Stimulated activated CD8-positive, alpha-beta memory T cell treated with anti-CD3 and anti-CD28 coated beads, Interleukin-15, amount 100 ng/mL, for 48 hours (primary cell): ENCODE measurements around the gene COL23A1.
A peak's percentile ranks its signal among the peaks of the same experiment; 100 is the strongest.

ENCODE experiments used
- DNase-seq, 2 donors: peaks; one replicate each; pipeline ENCODE4 v3.0.0-alpha.2; 2020; ENCODE audit warnings: low read depth in 2 of 2

Gene COL23A1

DNA sequence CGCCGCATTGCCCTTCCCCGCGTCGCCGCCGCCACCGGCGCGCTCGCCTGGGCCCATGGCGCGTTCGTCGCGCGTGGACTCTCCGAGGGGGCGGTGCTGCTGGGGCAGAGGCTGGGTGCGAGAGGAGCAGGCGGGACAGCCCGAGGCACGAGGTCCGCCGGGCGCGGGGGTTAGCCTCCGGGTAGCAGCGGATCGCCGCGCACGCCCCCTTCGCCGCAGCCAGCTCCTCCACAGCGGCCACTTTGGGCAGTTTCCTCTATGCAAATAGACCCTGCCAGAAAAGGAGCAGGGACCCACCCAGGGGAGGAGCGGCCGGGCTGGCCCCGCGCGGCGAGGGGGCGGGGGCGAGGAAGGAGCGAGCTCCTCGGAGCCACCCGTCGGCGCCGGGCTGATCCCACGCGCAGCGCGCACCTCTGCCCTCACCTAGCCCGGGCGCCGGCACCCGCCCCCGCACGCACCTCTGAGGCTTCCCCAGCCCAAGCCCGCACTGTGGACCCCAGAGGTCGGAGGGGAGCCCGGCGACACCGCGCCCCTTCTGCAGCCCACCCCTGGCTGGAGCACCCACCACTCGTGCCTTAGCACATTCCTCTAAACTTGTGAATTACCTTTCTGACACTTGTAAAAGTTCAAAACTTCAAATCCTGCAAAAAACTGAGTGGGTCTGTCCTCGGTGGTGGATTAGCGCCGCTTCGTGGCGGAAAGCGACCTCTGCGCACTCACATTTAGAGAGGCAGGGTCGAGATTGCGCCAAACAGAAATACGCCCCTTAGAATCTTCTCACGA, at the start of gene COL23A1:
Gene COL23A1 (minus strand): TSS at position 253 of the 783 bp plus-strand sequence.
- peak in 1 of 2 donors; percentile 11 for DNase-seq

DNA sequence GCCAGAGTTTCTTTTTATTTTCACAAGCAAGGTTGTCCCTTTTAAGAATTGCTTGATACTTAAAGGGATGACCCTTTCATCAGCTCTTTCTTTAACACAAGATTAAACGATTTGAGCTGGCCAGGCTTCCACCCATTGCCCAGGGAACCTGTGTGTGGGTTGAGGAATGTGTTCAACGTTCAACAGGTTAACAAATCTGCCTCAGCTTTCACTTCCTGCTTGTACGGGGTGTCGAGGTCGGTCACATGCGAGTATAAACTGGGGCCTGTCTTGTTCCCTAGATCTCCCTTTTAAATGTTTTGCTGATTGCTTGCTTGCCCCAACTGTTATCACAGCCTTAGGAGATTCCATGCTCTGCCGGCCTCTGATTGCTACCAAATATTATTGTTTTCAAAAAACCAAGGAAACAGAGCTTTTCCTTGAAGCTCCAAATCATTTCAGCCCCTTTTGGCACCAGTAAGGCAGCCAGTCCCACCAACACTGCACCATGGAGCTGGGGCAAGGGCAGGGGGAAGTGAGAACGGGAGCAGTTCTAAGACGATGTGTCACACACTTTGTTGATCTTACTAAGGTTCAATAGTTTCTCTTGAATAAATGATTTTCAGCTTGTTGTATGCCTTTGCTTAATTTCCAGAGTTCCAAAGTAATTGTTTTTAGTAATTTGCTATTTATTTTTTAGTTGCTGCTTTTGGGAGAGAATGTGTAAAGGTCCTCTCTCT, 47.3 kb upstream of the COL23A1 start:
- no peak for DNase-seq

- DNase-seq, result no peak
Measured at GRCh38 chr5:178632285-178632684, 42.1 kb upstream of the COL23A1 start.

- no peak for DNase-seq
Measured at GRCh38 chr5:178630951-178631350, 40.8 kb upstream of the COL23A1 start.

GRCh38 chr5:178630475-178630930, 40.3 kb upstream of the COL23A1 start:
- DNase-seq, result no peak

DNA sequence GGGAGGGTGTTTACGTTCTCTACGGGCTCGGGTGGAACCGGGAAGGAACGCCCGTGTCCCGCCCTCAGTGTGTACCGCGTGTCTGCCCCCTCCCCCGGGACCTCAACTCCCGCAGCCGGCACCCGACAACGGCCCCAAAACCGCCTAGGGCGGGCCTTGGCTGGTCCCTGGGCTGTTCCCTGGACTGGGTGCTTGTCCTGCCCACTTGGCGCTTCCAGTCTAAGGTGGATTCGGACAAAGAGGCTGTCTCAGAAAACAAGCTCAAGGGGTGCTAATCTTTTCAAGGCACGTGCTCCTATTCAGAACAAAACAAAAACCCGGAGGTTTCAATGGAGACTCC, 37.0 kb upstream of the COL23A1 start:
- DNase-seq, result no peak

- peak; percentile 92 to 93 for DNase-seq
Measured at GRCh38 chr5:178626484-178627258, 36.5 kb upstream of the COL23A1 start, which contains the start of gene CLK4. Gene CLK4, minus strand, starts transcription at chr5:178627050. Its CDS starts 3,634 bp downstream, at chr5:178623416.

GRCh38 chr5:178625679-178626483, 35.7 kb upstream of the COL23A1 start:
- DNase-seq, result no peak

DNA sequence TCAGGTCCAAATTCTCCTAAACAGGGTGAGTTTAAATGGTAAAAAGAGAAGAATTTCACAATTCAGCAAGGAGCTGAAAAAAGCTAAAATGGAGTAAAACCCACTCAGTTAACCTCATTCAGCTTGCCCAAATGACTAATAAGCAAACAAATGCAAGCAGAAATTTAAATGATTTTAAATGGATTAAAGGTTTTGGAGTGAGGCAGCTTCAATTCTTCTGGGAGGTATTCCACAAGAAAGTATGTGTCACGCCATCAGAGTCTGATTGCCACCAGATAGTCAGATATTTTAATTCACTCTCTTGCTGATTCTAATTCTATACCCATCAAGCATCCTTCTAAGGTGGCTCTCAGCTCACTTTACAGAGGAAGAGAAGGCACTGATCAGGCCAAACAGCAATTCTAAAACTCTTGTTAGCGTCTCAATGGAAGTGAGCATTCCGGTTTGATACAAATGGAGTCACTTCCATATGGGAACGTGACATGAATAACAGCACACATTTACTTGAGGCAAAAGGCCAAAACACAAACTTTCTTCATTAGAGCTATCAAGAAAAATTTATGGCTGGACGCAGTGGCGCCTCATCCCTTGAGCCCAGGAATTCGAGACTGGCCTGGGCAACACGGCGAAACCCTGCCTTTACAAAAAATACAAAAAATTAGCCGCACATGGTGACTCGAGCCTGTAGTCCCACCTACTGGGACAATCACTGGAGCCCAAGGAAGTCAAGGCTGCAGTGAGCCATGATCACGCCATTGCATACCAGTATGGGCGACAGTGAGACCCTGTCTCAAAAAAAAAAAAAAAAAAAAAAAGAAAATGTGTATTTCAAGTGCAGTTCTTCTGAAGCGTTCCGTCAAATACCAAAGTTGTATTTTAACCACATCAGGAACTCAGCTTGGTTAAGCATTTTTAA, 34.7 kb upstream of the COL23A1 start:
- DNase-seq, result no peak

DNA sequence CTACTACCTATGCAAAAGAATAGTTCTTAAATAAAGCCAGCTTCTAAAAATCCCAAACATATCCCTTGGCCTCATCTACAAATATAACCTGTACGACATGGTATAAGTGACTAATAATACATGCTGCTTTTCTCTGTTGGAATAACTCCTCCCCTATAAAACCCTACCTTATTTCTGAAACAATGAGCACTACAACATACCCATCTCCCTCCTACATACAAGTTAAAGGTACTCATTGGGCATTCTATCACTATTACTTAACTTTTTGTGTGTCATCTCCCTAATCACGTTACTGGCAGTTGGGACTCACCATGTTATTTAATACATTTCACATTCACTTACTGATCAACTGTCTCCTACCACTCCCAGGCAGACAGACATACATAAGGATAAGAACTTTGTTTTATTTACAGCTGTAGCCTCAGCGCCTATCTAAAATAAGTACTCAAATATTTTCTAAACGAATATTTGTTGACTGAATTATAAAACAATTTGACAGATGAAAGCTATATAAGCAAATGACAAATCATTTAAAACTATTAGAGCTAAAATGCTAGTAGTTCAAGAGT, 32.6 kb upstream of the COL23A1 start:
- no peak for DNase-seq

GRCh38 chr5:178619390-178619789, 29.2 kb upstream of the COL23A1 start:
- DNase-seq, result no peak

DNA sequence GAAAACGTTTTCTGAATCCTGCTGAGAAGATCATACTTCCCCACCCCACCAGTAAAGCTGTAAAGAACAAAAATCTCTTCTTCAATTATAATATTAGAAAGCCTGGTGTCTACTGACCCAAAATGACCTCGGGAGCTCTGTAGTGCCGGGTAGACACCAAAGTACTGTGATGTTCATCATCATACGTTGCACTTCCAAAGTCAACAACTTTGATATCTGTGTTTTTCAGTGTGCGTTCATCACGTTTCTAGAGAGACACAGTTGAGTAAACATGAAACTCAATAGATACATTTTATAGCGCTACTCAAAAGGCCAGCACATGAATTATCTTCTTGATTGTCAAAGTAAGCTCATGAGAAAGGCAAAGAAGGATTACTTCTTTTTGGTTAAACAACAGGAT, 22.1 kb upstream of the COL23A1 start:
- no peak for DNase-seq

DNA sequence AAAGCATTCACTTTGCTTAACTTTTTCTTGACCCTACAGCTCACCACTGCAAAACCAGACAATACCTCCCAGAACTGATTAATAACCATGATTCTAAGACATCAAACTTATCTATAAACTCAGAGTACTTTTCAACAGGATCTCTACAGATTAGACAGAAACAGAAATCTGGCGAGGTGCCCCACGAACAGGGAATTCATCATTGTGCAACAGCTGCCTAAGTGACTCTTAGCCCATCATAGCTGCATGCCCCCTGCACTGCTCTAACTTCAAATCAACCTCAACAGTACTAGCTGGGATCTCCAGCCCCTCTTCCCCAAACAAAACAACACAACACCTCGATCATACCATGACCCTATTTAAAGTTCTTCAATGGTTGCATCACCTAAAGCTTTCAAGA, 16.1 kb upstream of the COL23A1 start:
- DNase-seq, result no peak

DNA sequence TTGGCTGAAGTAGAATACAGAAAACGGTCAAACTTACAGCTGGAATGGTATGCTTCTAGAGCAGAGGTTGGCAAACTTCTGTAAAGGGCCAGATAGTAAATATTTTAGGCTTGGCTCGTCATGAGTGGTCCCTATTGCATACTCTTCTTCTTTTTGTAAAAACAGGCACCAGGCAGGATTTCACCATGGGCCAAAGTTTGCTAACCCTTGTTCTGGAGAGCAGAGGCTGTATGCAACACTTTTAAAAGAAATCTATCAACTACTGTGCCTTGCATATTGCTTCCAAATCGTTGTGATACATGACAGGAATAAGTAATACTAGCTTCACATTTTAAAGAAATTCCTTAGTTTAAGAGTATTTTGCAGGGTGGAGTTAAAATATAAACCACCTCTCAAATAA, 15.6 kb upstream of the COL23A1 start:
- no peak for DNase-seq

DNA sequence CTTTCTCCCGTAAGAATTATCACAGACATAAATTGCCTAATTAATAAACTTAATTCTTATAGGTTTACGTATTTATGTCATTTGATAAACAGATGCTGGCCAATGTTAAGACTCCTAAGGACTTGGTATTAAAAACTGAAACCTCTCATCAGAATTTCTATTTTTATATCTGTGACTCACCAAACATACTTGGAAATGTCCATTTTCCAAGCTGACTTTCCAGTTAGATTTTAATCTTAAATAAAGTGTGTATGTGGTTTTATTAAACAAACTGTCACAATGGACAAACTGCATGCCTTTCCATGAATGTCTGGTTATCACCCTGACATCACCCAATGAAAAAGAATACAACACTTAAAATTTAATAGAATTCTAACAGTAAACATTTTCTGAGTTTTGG, 12.6 kb upstream of the COL23A1 start:
- no peak for DNase-seq

DNA sequence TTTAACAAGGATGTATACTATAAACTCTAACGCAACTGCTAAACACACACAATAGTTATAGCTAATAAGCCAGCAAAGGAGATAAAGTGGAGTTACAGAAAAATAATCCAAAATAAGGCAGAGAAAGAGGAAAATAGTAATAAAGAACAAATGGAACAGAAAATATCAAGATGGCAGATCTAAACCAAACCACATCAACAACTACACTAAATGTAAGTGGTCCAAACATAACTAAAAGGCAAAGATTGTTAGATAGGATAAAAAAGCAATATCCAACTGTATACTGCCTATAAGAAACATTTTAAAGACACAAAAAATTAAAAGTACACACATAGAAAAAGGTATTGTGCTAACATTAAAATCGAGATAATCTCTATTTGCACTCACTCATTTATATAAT, 5.6 kb upstream of the COL23A1 start:
- DNase-seq, result no peak

- DNase-seq, result no peak
Measured at GRCh38 chr5:178595150-178595549, 5.0 kb upstream of the COL23A1 start.

- DNase-seq, result no peak
Measured at GRCh38 chr5:178590924-178591423, 781 bp upstream of the COL23A1 start.

GRCh38 chr5:178589180-178590140, 733 bp downstream of the COL23A1 start:
- no peak for DNase-seq
